DND-41 (cell line): ENCODE measurements around the gene NFE2L2.

Experiments used
- ATAC-seq: fragments of 200-7000 bp; cut with Tn5 transposase; 3 replicates; pipeline ENCODE4 v1.9.1; 2021; ENCODE audit warnings: low read depth; ENCODE audit not compliant: insufficient read depth
- DNase-seq: peaks from one replicate; pipeline ENCODE4 v3.0.0-alpha.2; 2020
- H2AFZ ChIP-seq: 2 replicates; pipeline ENCODE4 v1.6.0; 2012; ENCODE audit warnings: low read depth, low read length
- H3K27ac ChIP-seq: 2 replicates; pipeline ENCODE4 v1.5.1; 2012; ENCODE audit warnings: low read length, inconsistent platforms
- H3K27me3 ChIP-seq: fragments of 200-600 bp; sonication (generic); 2 replicates; pipeline ENCODE4 v1.6.0; 2012; ENCODE audit warnings: low read length, mild to moderate bottlenecking, inconsistent platforms; ENCODE audit not compliant: insufficient read depth, poor library complexity
- H3K36me3 ChIP-seq: 2 replicates; pipeline ENCODE4 v1.5.1; 2012; ENCODE audit warnings: low read length, inconsistent platforms; ENCODE audit not compliant: insufficient read depth
- H3K4me1 ChIP-seq: 2 replicates; pipeline ENCODE4 v1.5.1; 2012; ENCODE audit warnings: mild to moderate bottlenecking, low read length; ENCODE audit not compliant: insufficient read depth
- H3K4me2 ChIP-seq: 2 replicates; pipeline ENCODE4 v1.6.0; 2012; ENCODE audit warnings: mild to moderate bottlenecking, moderate library complexity, low read length, inconsistent platforms; ENCODE audit not compliant: insufficient read depth
- H3K4me3 ChIP-seq, 2 experiments: fragments of 200-600 bp in 1 of 2; shearing (Covaris generic) in 1 of 2; 2 replicates each; pipeline ENCODE4 v1.5.1; 2012 to 2016; ENCODE audit warnings: inconsistent platforms in 2 of 2, low read length in 2 of 2, mild to moderate bottlenecking in 2 of 2, low read depth in 1 of 2, moderate library complexity in 1 of 2
- H3K79me2 ChIP-seq: 2 replicates; pipeline ENCODE4 v1.6.0; 2012; ENCODE audit warnings: low read length, inconsistent platforms; ENCODE audit not compliant: insufficient read depth
- H3K9ac ChIP-seq: 2 replicates; pipeline ENCODE4 v1.6.0; 2012; ENCODE audit warnings: low read depth, mild to moderate bottlenecking, inconsistent platforms, low read length, moderate library complexity
- H3K9me3 ChIP-seq: 2 replicates; pipeline ENCODE4 v1.5.1; 2012; ENCODE audit warnings: low read length, moderate library complexity, mild to moderate bottlenecking, inconsistent platforms; ENCODE audit not compliant: insufficient read depth, severe bottlenecking
- H4K20me1 ChIP-seq: 2 replicates; pipeline ENCODE4 v1.6.0; 2012; ENCODE audit warnings: low read length; ENCODE audit not compliant: insufficient read depth
- CTCF ChIP-seq: IDR thresholded peaks from 2 replicates; pipeline ENCODE4 v1.5.1; 2012; ENCODE audit warnings: borderline replicate concordance, low read length, moderate library complexity, mild to moderate bottlenecking; ENCODE audit not compliant: poor library complexity, severe bottlenecking; ENCODE audit errors: extremely low read depth
- EZH2 ChIP-seq: IDR thresholded peaks from 3 replicates; pipeline ENCODE4 v1.6.1; 2012; ENCODE audit warnings: borderline replicate concordance, low read depth, mild to moderate bottlenecking, moderate library complexity, low read length, inconsistent platforms; ENCODE audit not compliant: severe bottlenecking

The NFE2L2 gene

GRCh38 chr2:177195194-177195593 is 69.3 kb downstream of the NFE2L2 start:
- Histone ChIP-seq H3K9ac (no peak overlapping the region), H3K4me3 (no peak overlapping the region)
- no peak for DNase-seq

GRCh38 chr2:177193240-177193639 is 71.3 kb downstream of the NFE2L2 start:
- no peak for TF ChIP-seq CTCF
- TF ChIP-seq EZH2: no peak
- H3K9me3 ChIP-seq: no peaks in the 10 kb centered on the region
- H3K9ac ChIP-seq: no peak overlapping the region
- H4K20me1 ChIP-seq: no peaks in the 10 kb centered on the region
- no peak overlapping the region for H3K4me3 ChIP-seq
- no peaks in the 10 kb centered on the region for H3K27me3 ChIP-seq
- no peak overlapping the region for H2AFZ ChIP-seq
- H3K36me3 ChIP-seq: no peaks in the 10 kb centered on the region
- no peak for ATAC-seq
- H3K27ac ChIP-seq: no peak overlapping the region
- H3K4me1 ChIP-seq: no peaks in the 10 kb centered on the region
- H3K4me2 ChIP-seq: no peak overlapping the region
- no peaks in the 10 kb centered on the region for H3K79me2 ChIP-seq
- DNase-seq: no peak

More at GRCh38 chr2:177195194-177195593, 69.3 kb downstream of the NFE2L2 start:
- H3K4me1 ChIP-seq: no peaks in the 10 kb centered on the region
- H2AFZ ChIP-seq: no peak overlapping the region
- H3K36me3 ChIP-seq: no peaks in the 10 kb centered on the region
- TF ChIP-seq CTCF (no peak), EZH2 (no peak)
- no peak overlapping the region for H3K27ac ChIP-seq
- H3K27me3 ChIP-seq: no peaks in the 10 kb centered on the region
- H3K79me2 ChIP-seq: no peaks in the 10 kb centered on the region
- H3K4me2 ChIP-seq: no peak overlapping the region
- no peak for ATAC-seq
- H4K20me1 ChIP-seq: no peaks in the 10 kb centered on the region
- H3K9me3 ChIP-seq: no peaks in the 10 kb centered on the region

- no peak for ATAC-seq
Measured at GRCh38 chr2:177192788-177193187, 71.7 kb downstream of the NFE2L2 start.

More at GRCh38 chr2:177192788-177193187, 71.7 kb downstream of the NFE2L2 start:
- Histone ChIP-seq H3K9me3 (no peaks in the 10 kb centered on the region), H4K20me1 (no peaks in the 10 kb centered on the region), H3K79me2 (no peaks in the 10 kb centered on the region), H3K4me1 (no peaks in the 10 kb centered on the region), H3K27me3 (no peaks in the 10 kb centered on the region), H3K4me3 (no peak overlapping the region), H3K36me3 (no peaks in the 10 kb centered on the region), H3K4me2 (no peak overlapping the region), H3K27ac (no peak overlapping the region), H3K9ac (no peak overlapping the region), H2AFZ (no peak overlapping the region)
- TF ChIP-seq EZH2 (no peak), CTCF (no peak)
- no peak for DNase-seq
